Osteoblast (primary cell): ENCODE data around the gene LYRM1. TPM values are rescaled to one million over a fixed set of nuclear protein-coding genes. Genes with fewer than 3 reads are reported as not detected.

ENCODE experiments used
- DNase-seq: peaks from one replicate; pipeline ENCODE4 v3.0.0; 2011; ENCODE audit warnings: low spot score, mixed read lengths; ENCODE audit not compliant: insufficient read length; ENCODE audit errors: missing footprints
- H2AFZ ChIP-seq: 2 replicates; pipeline ENCODE4 v1.6.0; 2011; ENCODE audit warnings: mild to moderate bottlenecking, low read length
- H3K27ac ChIP-seq: 2 replicates; pipeline ENCODE4 v1.5.1; 2011; ENCODE audit warnings: mild to moderate bottlenecking, low read depth, low read length, moderate library complexity
- H3K27me3 ChIP-seq: 2 replicates; pipeline ENCODE4 v1.6.0; 2012; ENCODE audit warnings: mild to moderate bottlenecking, control low read depth, inconsistent platforms, low read length, moderate library complexity; ENCODE audit not compliant: insufficient read depth
- H3K36me3 ChIP-seq: 2 replicates; pipeline ENCODE4 v1.5.1; 2011; ENCODE audit warnings: mild to moderate bottlenecking, low read length, control low read depth, moderate library complexity; ENCODE audit not compliant: insufficient read depth
- H3K4me1 ChIP-seq: 2 replicates; pipeline ENCODE4 v1.5.1; 2011; ENCODE audit warnings: mild to moderate bottlenecking, low read length, control low read depth, moderate library complexity; ENCODE audit not compliant: insufficient read depth
- H3K4me2 ChIP-seq: 2 replicates; pipeline ENCODE4 v1.6.0; 2011; ENCODE audit warnings: mild to moderate bottlenecking, low read length; ENCODE audit not compliant: insufficient read depth
- H3K4me3 ChIP-seq: fragments of 200-600 bp; sonication (generic); 3 replicates; pipeline ENCODE4 v1.5.1; 2012; ENCODE audit warnings: mild to moderate bottlenecking, low read length, inconsistent platforms; ENCODE audit not compliant: insufficient read depth
- H3K79me2 ChIP-seq: 2 replicates; pipeline ENCODE4 v1.6.0; 2012; ENCODE audit warnings: mild to moderate bottlenecking, low read length, control low read depth, inconsistent platforms; ENCODE audit not compliant: insufficient read depth
- H3K9me3 ChIP-seq: 2 replicates; pipeline ENCODE4 v1.5.1; 2011; ENCODE audit warnings: low read depth, low read length, control low read depth
- H4K20me1 ChIP-seq: 2 replicates; pipeline ENCODE4 v1.6.0; 2012; ENCODE audit warnings: mild to moderate bottlenecking, low read length, control low read depth; ENCODE audit not compliant: insufficient read depth
- CTCF ChIP-seq: IDR thresholded peaks from 2 replicates; pipeline ENCODE4 v1.5.1; 2011; ENCODE audit warnings: mild to moderate bottlenecking, low read depth, low read length, moderate library complexity; ENCODE audit errors: extremely low read depth
- total RNA-seq: library from RNA; depleted of rRNA; stranded (reverse); fragments of >200 nt; gene quantifications from 2 replicates; pipeline ENCODE4 v1.2.3, GENCODE V29; 2012

The LYRM1 gene
- total RNA-seq, 1 donor = 44.9 TPM

GRCh38 chr16:20954574-20954973 is 54.0 kb downstream of the LYRM1 start:
- H3K36me3 ChIP-seq = no peaks in the 10 kb centered on the region
- no peaks in the 10 kb centered on the region for H3K9me3 ChIP-seq
- TF ChIP-seq CTCF = no peak
- H3K4me1 ChIP-seq = peaks cover 6% of the 10 kb centered on the region
- no peaks in the 10 kb centered on the region for H3K27me3 ChIP-seq
- H2AFZ ChIP-seq = no peak overlapping the region
- H3K27ac ChIP-seq = no peak overlapping the region
- no peak overlapping the region for H3K4me2 ChIP-seq
- no peak overlapping the region for H3K4me3 ChIP-seq
- no peaks in the 10 kb centered on the region for H4K20me1 ChIP-seq
- no peaks in the 10 kb centered on the region for H3K79me2 ChIP-seq
- no peak for DNase-seq

GRCh38 chr16:20956319-20956718 is 55.7 kb downstream of the LYRM1 start:
- Histone ChIP-seq H2AFZ (peak overlapping the region; percentile 57), H3K4me3 (no peak overlapping the region), H3K27ac (no peak overlapping the region), H3K27me3 (no peaks in the 10 kb centered on the region), H3K79me2 (no peaks in the 10 kb centered on the region), H3K4me2 (no peak overlapping the region), H3K9me3 (no peaks in the 10 kb centered on the region), H3K4me1 (peaks cover 6% of the 10 kb centered on the region), H3K36me3 (no peaks in the 10 kb centered on the region), H4K20me1 (no peaks in the 10 kb centered on the region)
- DNase-seq = no peak
- TF ChIP-seq CTCF = peak; percentile 8

- H4K20me1 ChIP-seq = no peaks in the 10 kb centered on the region
- H3K4me1 ChIP-seq = peaks cover 6% of the 10 kb centered on the region
- H3K79me2 ChIP-seq = no peaks in the 10 kb centered on the region
- H2AFZ ChIP-seq = no peak overlapping the region
- no peak overlapping the region for H3K4me3 ChIP-seq
- H3K4me2 ChIP-seq = no peak overlapping the region
- DNase-seq = no peak
- no peak for TF ChIP-seq CTCF
- H3K27ac ChIP-seq = no peak overlapping the region
- no peaks in the 10 kb centered on the region for H3K9me3 ChIP-seq
- H3K27me3 ChIP-seq = no peaks in the 10 kb centered on the region
- H3K36me3 ChIP-seq = no peaks in the 10 kb centered on the region
Observed at GRCh38 chr16:20957153-20957552, 56.6 kb downstream of the LYRM1 start.

GRCh38 chr16:20960899-20961298 is 60.3 kb downstream of the LYRM1 start:
- H3K27me3 ChIP-seq = no peaks in the 10 kb centered on the region
- no peaks in the 10 kb centered on the region for H3K4me1 ChIP-seq
- no peak overlapping the region for H3K27ac ChIP-seq
- no peak overlapping the region for H3K4me2 ChIP-seq
- TF ChIP-seq CTCF = no peak
- no peak overlapping the region for H3K4me3 ChIP-seq
- no peak for DNase-seq
- no peaks in the 10 kb centered on the region for H3K79me2 ChIP-seq
- no peaks in the 10 kb centered on the region for H4K20me1 ChIP-seq
- H3K36me3 ChIP-seq = no peaks in the 10 kb centered on the region
- no peak overlapping the region for H2AFZ ChIP-seq
- H3K9me3 ChIP-seq = no peaks in the 10 kb centered on the region
